Panc1 (cell line): ENCODE measurements around the gene C1orf226. TPM values are rescaled to one million over a fixed set of nuclear protein-coding genes. Genes with fewer than 3 reads are reported as not detected.
A peak's percentile ranks its signal among the peaks of the same experiment; 100 is the strongest.

ENCODE experiments used
- ATAC-seq: fragments of 200-7000 bp; cut with Tn5 transposase; 2 replicates; pipeline ENCODE4 v1.9.1; 2020; ENCODE audit warnings: mild to moderate bottlenecking, moderate library complexity
- BruUV-seq: library from RNA; stranded (reverse); fragments of 400-500 nt; replicated peaks from 2 replicates; lab custom pipeline; 2021; lab: Mats Ljungman, UMichigan
- CTCF ChIA-PET: fragments of 300-600 bp; sonication (Branson Sonifier 250); formaldehyde crosslinking; loops from one replicate; lab custom pipeline; 2022; ENCODE audit warnings: antibody characterized with exemption; lab: Charles Lee
- POLR2A ChIA-PET: fragments of 300-600 bp; sonication (Branson Sonifier 250); formaldehyde crosslinking; loops from one replicate; lab custom pipeline; 2022; ENCODE audit warnings: antibody characterized with exemption; lab: Charles Lee
- DNase-seq: peaks from one replicate; pipeline ENCODE4 v3.0.0-alpha.2; 2010; ENCODE audit warnings: low read depth, low spot score
- H3K27ac ChIP-seq: 2 replicates; pipeline ENCODE4 v1.5.1; 2011; ENCODE audit warnings: mild to moderate bottlenecking, low read length, inconsistent platforms
- H3K27me3 ChIP-seq: fragments of 200-500 bp; sonication (Bioruptor generic); 2 replicates; pipeline ENCODE4 v1.6.0; 2014; ENCODE audit warnings: low read length, inconsistent platforms; ENCODE audit not compliant: control insufficient read depth, insufficient read depth
- H3K36me3 ChIP-seq: fragments of 200-500 bp; sonication (Bioruptor generic); 2 replicates; pipeline ENCODE4 v1.5.1; 2014; ENCODE audit warnings: inconsistent platforms, mild to moderate bottlenecking, low read length, moderate library complexity; ENCODE audit not compliant: control insufficient read depth, insufficient read depth
- H3K4me1 ChIP-seq: 2 replicates; pipeline ENCODE4 v1.5.1; 2011; ENCODE audit warnings: inconsistent platforms, mild to moderate bottlenecking, low read length, moderate library complexity; ENCODE audit not compliant: control insufficient read depth, insufficient read depth
- H3K4me3 ChIP-seq, 2 experiments: 2 replicates each; pipeline ENCODE4 v1.5.1; 2011 to 2012; ENCODE audit warnings: low read depth in 2 of 2, low read length in 2 of 2, mild to moderate bottlenecking in 2 of 2, inconsistent platforms in 1 of 2, moderate library complexity in 1 of 2
- H3K9me3 ChIP-seq: fragments of 200-500 bp; sonication (Bioruptor generic); 2 replicates; pipeline ENCODE4 v1.5.1; 2014; ENCODE audit warnings: low read depth, mild to moderate bottlenecking, inconsistent platforms, low read length, moderate library complexity; ENCODE audit not compliant: control insufficient read depth, insufficient read depth
- POLR2AphosphoS5 ChIP-seq: IDR thresholded peaks from 2 replicates; pipeline ENCODE4 v1.6.1; 2012; ENCODE audit warnings: mild to moderate bottlenecking, low read depth, low read length, moderate library complexity
- SIN3A ChIP-seq: IDR thresholded peaks from 2 replicates; pipeline ENCODE4 v1.6.1; 2012; ENCODE audit warnings: low read depth, mild to moderate bottlenecking, low read length, moderate library complexity, borderline replicate concordance; ENCODE audit not compliant: insufficient read depth
- TCF7L2 ChIP-seq: IDR thresholded peaks from 2 replicates; pipeline ENCODE4 v1.6.1; 2011; ENCODE audit warnings: mild to moderate bottlenecking, low read depth, low read length, inconsistent platforms
- in situ Hi-C: cut with HindIII; loops from 2 replicates; pipeline ENCODE4 v1.10.0; 2016; ENCODE audit warnings: low sequenced_read_pairs, low pct_unique_long_range_greater_than_20kb
- intact Hi-C: fragments of 100-400 bp; cut with micrococcal nuclease; formaldehyde crosslinking; loops from one replicate; pipeline ENCODE4 v1.10.0; 2022; ENCODE audit not compliant: unreplicated experiment
- total RNA-seq: library from RNA; stranded (reverse); gene quantifications from one replicate; pipeline ENCODE4 v1.2.1, GENCODE V29; 2021; ENCODE audit not compliant: unreplicated experiment
- TF ChIP-seq, protein P1 (sequence below): fragments of 450-650 bp; IDR thresholded peaks from 2 replicates; pipeline ENCODE4 v1.5.1; 2017; ENCODE audit warnings: mild to moderate bottlenecking
- TF ChIP-seq, protein P2 (sequence below), 2 experiments: IDR thresholded peaks; 2 replicates each; pipeline ENCODE4 v1.6.1; 2011 to 2012; ENCODE audit warnings: low read depth in 2 of 2, control low read depth in 1 of 2, low read length in 1 of 2, mild to moderate bottlenecking in 1 of 2, moderate library complexity in 1 of 2; ENCODE audit not compliant: insufficient read depth in 1 of 2

C1orf226 gene
- total RNA-seq, 1 experiment from 2014 or later, result 38.4 TPM

DNA sequence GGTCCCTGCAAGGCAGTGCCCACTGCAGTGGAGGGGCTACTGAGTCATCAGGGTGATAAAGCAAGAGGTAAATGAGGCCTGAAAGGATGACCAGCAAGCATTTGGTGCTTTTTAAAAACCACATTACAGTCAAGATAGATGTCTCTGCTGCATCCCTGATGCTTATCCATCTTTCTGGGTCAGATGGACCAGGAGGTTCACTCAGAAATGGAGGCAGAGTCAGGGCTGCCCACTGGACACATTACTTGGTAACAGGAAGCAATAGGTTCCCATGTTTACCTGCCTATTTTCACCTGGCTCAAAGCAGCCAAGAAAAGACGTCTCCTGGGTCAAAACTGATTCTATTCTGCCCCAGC is 8.5 kb upstream of the C1orf226 start:
- CTCF ChIA-PET, result interaction anchor here (0.7 kb wide), 1 partner anchor 421 kb away, joined by 3 read pairs; no protein-coding TSS in a partner anchor

DNA sequence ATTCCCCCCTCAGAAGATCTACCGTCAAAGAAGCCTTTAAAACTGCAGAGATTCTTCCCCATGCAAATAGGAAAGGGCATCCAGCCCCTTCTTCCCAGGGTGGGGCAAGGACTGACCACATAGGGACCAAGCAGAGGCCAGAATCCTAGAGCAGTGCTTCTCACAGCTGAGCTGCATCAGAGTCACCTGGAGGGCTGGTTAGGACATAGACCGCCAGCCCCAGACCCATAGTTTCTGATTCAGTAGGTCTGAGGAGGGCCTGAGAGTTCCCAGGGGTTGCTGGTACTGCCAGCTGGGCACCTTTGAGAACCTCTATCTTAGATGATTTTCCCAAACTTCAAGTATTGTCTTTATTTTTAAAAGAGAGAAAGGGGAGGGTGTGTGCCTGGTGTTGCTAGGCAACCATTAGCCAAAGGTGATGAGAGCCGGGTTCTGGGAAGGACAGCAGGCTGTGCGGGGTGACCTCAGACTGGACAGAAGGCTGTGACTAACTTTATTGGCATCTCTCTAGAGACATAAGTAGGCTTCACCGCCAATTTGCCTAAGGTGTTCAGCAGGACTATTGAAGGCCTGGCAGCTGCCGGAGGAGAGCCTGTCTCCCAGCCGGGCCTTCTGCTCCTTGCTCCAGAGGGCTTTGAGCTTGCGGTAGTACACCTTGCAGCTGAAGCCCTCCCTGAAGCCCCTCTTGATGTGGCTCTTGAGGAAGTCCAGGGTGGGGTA is 7.8 kb upstream of the C1orf226 start:
- H3K27me3 ChIP-seq, result no peaks in the 10 kb centered on the region
- ATAC-seq (peak; percentile 46; the same call in 1 of the 2 replicates), DNase-seq (no peak)
- intact Hi-C loops (no loop called here), in situ Hi-C loops (no loop called here)
- BruUV-seq, result no TSS peak
- H3K4me3 ChIP-seq, result no peak overlapping the region
- TF ChIP-seq, protein P1, sequence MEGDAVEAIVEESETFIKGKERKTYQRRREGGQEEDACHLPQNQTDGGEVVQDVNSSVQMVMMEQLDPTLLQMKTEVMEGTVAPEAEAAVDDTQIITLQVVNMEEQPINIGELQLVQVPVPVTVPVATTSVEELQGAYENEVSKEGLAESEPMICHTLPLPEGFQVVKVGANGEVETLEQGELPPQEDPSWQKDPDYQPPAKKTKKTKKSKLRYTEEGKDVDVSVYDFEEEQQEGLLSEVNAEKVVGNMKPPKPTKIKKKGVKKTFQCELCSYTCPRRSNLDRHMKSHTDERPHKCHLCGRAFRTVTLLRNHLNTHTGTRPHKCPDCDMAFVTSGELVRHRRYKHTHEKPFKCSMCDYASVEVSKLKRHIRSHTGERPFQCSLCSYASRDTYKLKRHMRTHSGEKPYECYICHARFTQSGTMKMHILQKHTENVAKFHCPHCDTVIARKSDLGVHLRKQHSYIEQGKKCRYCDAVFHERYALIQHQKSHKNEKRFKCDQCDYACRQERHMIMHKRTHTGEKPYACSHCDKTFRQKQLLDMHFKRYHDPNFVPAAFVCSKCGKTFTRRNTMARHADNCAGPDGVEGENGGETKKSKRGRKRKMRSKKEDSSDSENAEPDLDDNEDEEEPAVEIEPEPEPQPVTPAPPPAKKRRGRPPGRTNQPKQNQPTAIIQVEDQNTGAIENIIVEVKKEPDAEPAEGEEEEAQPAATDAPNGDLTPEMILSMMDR, result no peak
- TF ChIP-seq SIN3A (no peak), TCF7L2 (no peak), POLR2AphosphoS5 (no peak)
- TF ChIP-seq, protein P2, sequence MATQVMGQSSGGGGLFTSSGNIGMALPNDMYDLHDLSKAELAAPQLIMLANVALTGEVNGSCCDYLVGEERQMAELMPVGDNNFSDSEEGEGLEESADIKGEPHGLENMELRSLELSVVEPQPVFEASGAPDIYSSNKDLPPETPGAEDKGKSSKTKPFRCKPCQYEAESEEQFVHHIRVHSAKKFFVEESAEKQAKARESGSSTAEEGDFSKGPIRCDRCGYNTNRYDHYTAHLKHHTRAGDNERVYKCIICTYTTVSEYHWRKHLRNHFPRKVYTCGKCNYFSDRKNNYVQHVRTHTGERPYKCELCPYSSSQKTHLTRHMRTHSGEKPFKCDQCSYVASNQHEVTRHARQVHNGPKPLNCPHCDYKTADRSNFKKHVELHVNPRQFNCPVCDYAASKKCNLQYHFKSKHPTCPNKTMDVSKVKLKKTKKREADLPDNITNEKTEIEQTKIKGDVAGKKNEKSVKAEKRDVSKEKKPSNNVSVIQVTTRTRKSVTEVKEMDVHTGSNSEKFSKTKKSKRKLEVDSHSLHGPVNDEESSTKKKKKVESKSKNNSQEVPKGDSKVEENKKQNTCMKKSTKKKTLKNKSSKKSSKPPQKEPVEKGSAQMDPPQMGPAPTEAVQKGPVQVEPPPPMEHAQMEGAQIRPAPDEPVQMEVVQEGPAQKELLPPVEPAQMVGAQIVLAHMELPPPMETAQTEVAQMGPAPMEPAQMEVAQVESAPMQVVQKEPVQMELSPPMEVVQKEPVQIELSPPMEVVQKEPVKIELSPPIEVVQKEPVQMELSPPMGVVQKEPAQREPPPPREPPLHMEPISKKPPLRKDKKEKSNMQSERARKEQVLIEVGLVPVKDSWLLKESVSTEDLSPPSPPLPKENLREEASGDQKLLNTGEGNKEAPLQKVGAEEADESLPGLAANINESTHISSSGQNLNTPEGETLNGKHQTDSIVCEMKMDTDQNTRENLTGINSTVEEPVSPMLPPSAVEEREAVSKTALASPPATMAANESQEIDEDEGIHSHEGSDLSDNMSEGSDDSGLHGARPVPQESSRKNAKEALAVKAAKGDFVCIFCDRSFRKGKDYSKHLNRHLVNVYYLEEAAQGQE (IDR thresholded peaks at IDR 0.05; ENCODE audit: insufficient read depth in 1 of 2, low read depth in 2 of 2, low read length in 1 of 2), result no peak
- H3K36me3 ChIP-seq, result no peaks in the 10 kb centered on the region
- no peak overlapping the region for H3K27ac ChIP-seq
- H3K9me3 ChIP-seq, result no peaks in the 10 kb centered on the region
- ChIA-PET CTCF (interaction anchor here (0.7 kb wide), 1 partner anchor 422 kb away, joined by 3 read pairs; no protein-coding TSS in a partner anchor), POLR2A (interaction anchor here (0.5 kb wide), 1 partner anchor 518 kb away, joined by 3 read pairs; no protein-coding TSS in a partner anchor)
- H3K4me1 ChIP-seq, result no peaks in the 10 kb centered on the region

More for the DNA sequence above, 8.5 kb upstream of the C1orf226 start:
- POLR2A ChIA-PET, result no interaction called here
- no TSS peak for BruUV-seq
- ATAC-seq, result no peak
- Histone ChIP-seq H3K27me3 (no peaks in the 10 kb centered on the region), H3K36me3 (no peaks in the 10 kb centered on the region), H3K4me3 (no peak overlapping the region), H3K27ac (no peak overlapping the region), H3K4me1 (no peaks in the 10 kb centered on the region), H3K9me3 (no peaks in the 10 kb centered on the region)
- in situ Hi-C loops (no loop called here), intact Hi-C loops (no loop called here)
- TF ChIP-seq SIN3A, result no peak
- TF ChIP-seq, protein P2 (IDR thresholded peaks at IDR 0.05; ENCODE audit: insufficient read depth in 1 of 2, low read depth in 2 of 2, low read length in 1 of 2), result no peak
- no peak for TF ChIP-seq POLR2AphosphoS5
- TF ChIP-seq, protein P1, result no peak
- TF ChIP-seq TCF7L2, result no peak
- no peak for DNase-seq
